ENCODE measurements around the gene GRIFIN. TPM values are rescaled to one million over a fixed set of nuclear protein-coding genes. Genes with fewer than 3 reads are reported as not detected.

The GRIFIN gene
- total and polyA plus RNA-seq, 7 experiments from 2014 or later: not detected

DNA sequence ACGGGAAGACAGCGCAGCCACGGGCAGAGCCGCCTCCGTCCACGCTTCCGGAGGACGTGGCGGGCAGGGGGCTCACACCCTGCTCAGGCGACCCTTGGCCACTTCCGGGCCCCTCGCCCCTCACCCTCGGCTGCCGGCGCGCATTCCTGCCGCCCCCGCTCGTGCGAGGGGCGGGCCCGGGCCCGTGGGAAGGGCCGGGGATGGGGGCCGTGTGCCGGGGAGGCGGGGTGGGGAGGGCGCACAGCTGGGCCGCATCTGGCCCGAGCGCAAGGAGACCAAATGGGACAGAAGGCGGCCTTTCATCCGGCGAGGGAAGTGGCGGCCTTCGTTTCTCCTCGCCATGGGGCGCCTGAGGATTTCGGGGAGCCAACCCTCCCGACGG is 42.5 kb upstream of the GRIFIN start:
- CTCF ChIA-PET: no interaction called here
- peaks cover 0 to 21% (median 4%) of the 10 kb centered on the region in 5 donors for H3K36me3 Mint-ChIP-seq
- H3K9me3 Mint-ChIP-seq: peaks cover 0 to 2% (median 0%) of the 10 kb centered on the region in 11 donors

GRCh38 chr7:2517678-2518507 is 41.7 kb upstream of the GRIFIN start:
- CTCF ChIA-PET: no interaction called here

More for the DNA sequence above, 42.5 kb upstream of the GRIFIN start:
- Histone ChIP-seq H3K27ac (ENCODE audit: low read depth, low read length) (peak overlapping the region; percentile 60), H3K27me3 (ENCODE audit: control insufficient read depth in 2 of 2, insufficient read depth in 2 of 2, low read length in 2 of 2) (no peaks in the 10 kb centered on the region), H3K4me1 (ENCODE audit: control insufficient read depth in 2 of 2, insufficient read depth in 2 of 2, low read length in 2 of 2) (peaks cover 20 to 24% of the 10 kb centered on the region in 2 donors), H3K36me3 (ENCODE audit: control insufficient read depth in 2 of 3, insufficient read depth in 3 of 3, low read length in 3 of 3) (peaks cover 0 to 8% (median under 1%) of the 10 kb centered on the region in 3 experiments), H3K4me3 (ENCODE audit: low read length) (peak overlapping the region; percentile 58), H3K9me3 (ENCODE audit: control insufficient read depth in 2 of 3, low read length in 3 of 3) (no peaks in the 10 kb centered on the region)
- ATAC-seq (no peak), DNase-seq (no peak)
- POLR2A ChIA-PET: interaction anchor here (1.1 to 15.7 kb wide), 3 partner anchors 8 to 11 kb away, joined by 5 to 401 read pairs (median 11); no protein-coding TSS in a partner anchor
- Mint-ChIP-seq H3K27me3 (peaks cover 0 to 11% (median 0%) of the 10 kb centered on the region in 5 donors), H3K27ac (peak overlapping the region in 8 of 9 donors; percentile 44 to 85 (median 73)), H3K4me1 (peaks cover 14 to 33% (median 29%) of the 10 kb centered on the region in 7 donors), H3K4me3 (peak overlapping the region; percentile 71 to 98 (median 83))
- intact Hi-C loops (cut with micrococcal nuclease): loop anchor here (1.0 to 2.0 kb wide), 7 partner anchors 7 to 204 kb away; partner anchors contain the start of genes BRAT1 (in 1 of the 2), SNX8 (in 1 of the 2) and TTYH3 (in 1 of the 2)

GRCh38 chr7:2517026-2517425 is 40.8 kb upstream of the GRIFIN start:
- intact Hi-C loops (cut with micrococcal nuclease): no loop called here
- H3K9me3 Mint-ChIP-seq: peaks cover 0 to 3% (median 0%) of the 10 kb centered on the region in 11 donors
- H3K36me3 Mint-ChIP-seq: peaks cover 0 to 11% (median 0%) of the 10 kb centered on the region in 5 donors
- Histone ChIP-seq H3K27me3 (ENCODE audit: control insufficient read depth in 2 of 2, insufficient read depth in 2 of 2, low read length in 2 of 2) (no peaks in the 10 kb centered on the region), H3K36me3 (ENCODE audit: control insufficient read depth in 2 of 3, insufficient read depth in 3 of 3, low read length in 3 of 3) (peaks cover 0 to 8% (median 0%) of the 10 kb centered on the region in 3 experiments), H3K4me3 (ENCODE audit: low read length) (no peak overlapping the region), H3K4me1 (ENCODE audit: control insufficient read depth in 2 of 2, insufficient read depth in 2 of 2, low read length in 2 of 2) (peaks cover 21 to 28% of the 10 kb centered on the region in 2 donors), H3K9me3 (ENCODE audit: control insufficient read depth in 2 of 3, low read length in 3 of 3) (no peaks in the 10 kb centered on the region), H3K27ac (ENCODE audit: low read depth, low read length) (no peak overlapping the region)
- peak overlapping the region in 5 of 9 donors; percentile 48 to 81 (median 74) for H3K27ac Mint-ChIP-seq
- H3K4me1 Mint-ChIP-seq: peaks cover 18 to 36% (median 29%) of the 10 kb centered on the region in 7 donors
- ATAC-seq (no peak), DNase-seq (no peak)
- ChIA-PET POLR2A (interaction anchor here (3.0 to 15.7 kb wide), 3 partner anchors 6 to 13 kb away, joined by 11 to 401 read pairs (median 16); no protein-coding TSS in a partner anchor), CTCF (no interaction called here)
- H3K27me3 Mint-ChIP-seq: peaks cover 0 to 11% (median 0%) of the 10 kb centered on the region in 5 donors
- H3K4me3 Mint-ChIP-seq: peak overlapping the region in 4 of 10 donors; percentile 7 to 98 (median 73)

More at GRCh38 chr7:2517678-2518507, 41.7 kb upstream of the GRIFIN start:
- intact Hi-C loops (cut with micrococcal nuclease): loop anchor here in 1 of 2 donors (2.0 kb wide), 2 partner anchors 113 to 203 kb away; partner anchors contain the start of genes SNX8 and TTYH3
- H3K27ac Mint-ChIP-seq: peak overlapping the region; percentile 44 to 86 (median 71)
- no peak for DNase-seq
- H3K4me3 Mint-ChIP-seq: peak overlapping the region; percentile 63 to 98 (median 83)
- H3K27me3 ChIP-seq (ENCODE audit: control insufficient read depth in 2 of 2, insufficient read depth in 2 of 2, low read length in 2 of 2): no peaks in the 10 kb centered on the region
- H3K9me3 Mint-ChIP-seq: peaks cover 0 to 3% (median 0%) of the 10 kb centered on the region in 11 donors
- POLR2A ChIA-PET: interaction anchor here (3.0 to 15.7 kb wide), 3 partner anchors 7 to 12 kb away, joined by 11 to 401 read pairs (median 16); no protein-coding TSS in a partner anchor
- peaks cover 15 to 34% (median 28%) of the 10 kb centered on the region in 7 donors for H3K4me1 Mint-ChIP-seq
- no peak for ATAC-seq
- H3K36me3 ChIP-seq (ENCODE audit: control insufficient read depth in 2 of 3, insufficient read depth in 3 of 3, low read length in 3 of 3): peaks cover 0 to 8% (median 0%) of the 10 kb centered on the region in 3 experiments
- H3K36me3 Mint-ChIP-seq: peaks cover 0 to 18% (median 2%) of the 10 kb centered on the region in 5 donors
- no peak overlapping the region for H3K4me3 ChIP-seq (ENCODE audit: low read length)
- peak overlapping the region; percentile 11 for H3K27ac ChIP-seq (ENCODE audit: low read depth, low read length)
- no peaks in the 10 kb centered on the region for H3K9me3 ChIP-seq (ENCODE audit: control insufficient read depth in 2 of 3, low read length in 3 of 3)
- H3K27me3 Mint-ChIP-seq: peaks cover 0 to 11% (median 0%) of the 10 kb centered on the region in 5 donors
- H3K4me1 ChIP-seq (ENCODE audit: control insufficient read depth in 2 of 2, insufficient read depth in 2 of 2, low read length in 2 of 2): peaks cover 16 to 24% of the 10 kb centered on the region in 2 donors

- H3K4me3 Mint-ChIP-seq: no peak overlapping the region
- no peak overlapping the region for H3K27ac Mint-ChIP-seq
- no peak for DNase-seq
Measured at GRCh38 chr7:2516194-2516555, 40.0 kb upstream of the GRIFIN start.

GRCh38 chr7:2515424-2516193 is 39.4 kb upstream of the GRIFIN start:
- Mint-ChIP-seq H3K27ac (peak overlapping the region in 1 of 9 donors; percentile 59), H3K4me1 (peaks cover 14 to 45% (median 31%) of the 10 kb centered on the region in 7 donors), H3K27me3 (peaks cover 0 to 11% (median 0%) of the 10 kb centered on the region in 5 donors), H3K4me3 (no peak overlapping the region), H3K36me3 (peaks cover 0 to 2% (median 0%) of the 10 kb centered on the region in 5 donors), H3K9me3 (peaks cover 0 to 3% (median 0%) of the 10 kb centered on the region in 11 donors)
- no peaks in the 10 kb centered on the region for H3K9me3 ChIP-seq (ENCODE audit: control insufficient read depth in 2 of 3, low read length in 3 of 3)
- POLR2A ChIA-PET: interaction anchor here (0.6 to 9.2 kb wide), 4 partner anchors 8 to 323 kb away, joined by 4 to 401 read pairs (median 10); partner anchors contain the start of gene LFNG
- ATAC-seq (no peak), DNase-seq (no peak)
- H3K4me1 ChIP-seq (ENCODE audit: control insufficient read depth in 2 of 2, insufficient read depth in 2 of 2, low read length in 2 of 2): peaks cover 33 to 40% of the 10 kb centered on the region in 2 donors
- CTCF ChIA-PET: no interaction called here
- no peaks in the 10 kb centered on the region for H3K27me3 ChIP-seq (ENCODE audit: control insufficient read depth in 2 of 2, insufficient read depth in 2 of 2, low read length in 2 of 2)
- no peak overlapping the region for H3K27ac ChIP-seq (ENCODE audit: low read depth, low read length)
- H3K4me3 ChIP-seq (ENCODE audit: low read length): no peak overlapping the region
- intact Hi-C loops (cut with micrococcal nuclease): no loop called here
- peaks cover 0 to 6% (median 0%) of the 10 kb centered on the region in 3 experiments for H3K36me3 ChIP-seq (ENCODE audit: control insufficient read depth in 2 of 3, insufficient read depth in 3 of 3, low read length in 3 of 3)

More at GRCh38 chr7:2516194-2516555, 40.0 kb upstream of the GRIFIN start:
- Histone ChIP-seq H3K4me1 (ENCODE audit: control insufficient read depth in 2 of 2, insufficient read depth in 2 of 2, low read length in 2 of 2) (peaks cover 28 to 34% of the 10 kb centered on the region in 2 donors), H3K27me3 (ENCODE audit: control insufficient read depth in 2 of 2, insufficient read depth in 2 of 2, low read length in 2 of 2) (no peaks in the 10 kb centered on the region), H3K36me3 (ENCODE audit: control insufficient read depth in 2 of 3, insufficient read depth in 3 of 3, low read length in 3 of 3) (peaks cover 0 to 8% (median 0%) of the 10 kb centered on the region in 3 experiments), H3K4me3 (ENCODE audit: low read length) (no peak overlapping the region), H3K27ac (ENCODE audit: low read depth, low read length) (no peak overlapping the region), H3K9me3 (ENCODE audit: control insufficient read depth in 2 of 3, low read length in 3 of 3) (no peaks in the 10 kb centered on the region)
- Mint-ChIP-seq H3K36me3 (peaks cover 0 to 5% (median 0%) of the 10 kb centered on the region in 5 donors), H3K27me3 (peaks cover 0 to 11% (median 0%) of the 10 kb centered on the region in 5 donors), H3K9me3 (peaks cover 0 to 3% (median 0%) of the 10 kb centered on the region in 11 donors), H3K4me1 (peaks cover 14 to 39% (median 29%) of the 10 kb centered on the region in 7 donors)
- intact Hi-C loops (cut with micrococcal nuclease): no loop called here
- CTCF ChIA-PET: no interaction called here
- no peak for ATAC-seq
- POLR2A ChIA-PET: interaction anchor here (3.1 to 15.7 kb wide), 2 partner anchors 6 to 12 kb away, joined by 16 to 401 read pairs; no protein-coding TSS in a partner anchor
